GM19438 (cell line): ENCODE measurements around the gene ZNF385B.

Experiments used
- ATAC-seq: cut with Tn5 transposase; IDR thresholded peaks from one replicate; pipeline ENCODE4 v1.9.1; 2021; ENCODE audit warnings: low read depth; ENCODE audit not compliant: unreplicated experiment

ZNF385B gene

DNA sequence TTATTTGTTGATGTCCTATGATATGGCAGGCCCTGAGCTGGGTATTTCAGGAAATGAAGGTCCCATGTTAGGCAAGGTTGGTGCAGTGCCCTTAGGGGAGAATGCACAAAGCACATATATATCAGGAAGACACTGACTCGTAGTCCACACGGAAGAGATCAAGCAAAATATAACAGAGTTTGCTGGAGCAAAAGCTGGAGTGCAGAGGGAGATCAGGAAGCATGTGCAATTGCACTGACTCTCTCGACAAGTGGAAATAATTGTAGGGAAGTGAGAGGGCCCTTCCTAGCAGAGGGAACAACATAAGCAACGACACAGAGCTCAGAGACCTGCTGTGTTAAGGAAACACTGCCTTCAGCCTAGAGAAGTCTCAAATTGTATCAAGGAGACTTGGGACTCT lies 4.2 kb downstream of the ZNF385B start:
- no peak for ATAC-seq

DNA sequence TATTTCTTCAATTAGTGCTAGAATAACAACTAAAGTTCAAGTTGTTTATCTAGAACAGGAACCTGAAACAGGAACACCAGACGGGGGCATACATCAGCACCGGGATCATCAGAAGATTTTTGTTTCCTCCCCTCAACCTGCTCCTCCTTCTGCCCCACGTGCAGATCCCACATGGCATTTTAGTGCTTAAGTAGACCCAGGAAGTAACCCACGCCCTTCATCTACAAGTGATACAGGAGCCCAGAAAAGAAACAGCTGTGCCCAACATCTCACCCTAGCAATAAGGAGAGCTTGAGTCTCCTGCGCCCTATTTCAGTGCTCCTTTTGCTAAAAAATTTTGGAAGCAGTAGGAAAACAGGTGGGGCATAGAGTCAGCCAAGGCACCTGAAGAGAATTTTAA lies 5.2 kb downstream of the ZNF385B start:
- ATAC-seq, result no peak

DNA sequence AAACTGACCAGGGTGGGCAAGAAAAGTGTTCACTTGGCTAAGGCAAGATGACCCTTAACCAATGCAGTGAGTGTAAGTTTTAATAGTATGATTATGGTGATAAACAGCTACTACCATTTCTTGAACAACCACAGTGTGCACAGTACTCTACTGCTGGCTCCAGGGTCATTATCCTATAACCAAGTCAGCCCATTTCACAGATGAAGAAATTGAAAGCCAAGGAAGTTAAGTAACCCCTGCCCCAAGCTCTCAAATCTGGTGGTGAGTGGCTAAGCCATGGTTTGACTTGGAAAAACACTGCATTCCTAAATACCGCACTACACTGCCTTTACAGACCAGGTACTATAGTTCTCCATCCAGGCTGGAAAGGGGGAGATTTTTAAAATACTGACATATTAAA lies 5.7 kb downstream of the ZNF385B start:
- no peak for ATAC-seq

DNA sequence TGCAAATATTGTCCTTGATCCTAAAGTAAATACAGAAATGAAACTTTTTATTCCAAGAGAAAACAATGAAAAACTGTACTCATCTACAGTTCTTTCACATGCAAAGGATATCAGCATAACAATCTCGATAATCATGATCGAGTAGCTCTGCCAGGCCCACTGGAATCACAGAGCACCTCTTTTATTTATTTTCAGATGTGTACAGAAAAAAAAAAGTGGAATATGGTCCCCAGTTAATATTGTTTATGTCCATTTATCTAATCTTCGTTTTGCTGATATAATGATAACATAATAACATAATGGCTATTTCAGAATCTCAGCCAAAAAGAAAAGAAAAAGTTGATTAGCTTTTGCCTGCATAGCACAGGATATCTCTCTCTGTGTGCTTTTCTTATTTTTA lies 6.5 kb downstream of the ZNF385B start:
- no peak for ATAC-seq

DNA sequence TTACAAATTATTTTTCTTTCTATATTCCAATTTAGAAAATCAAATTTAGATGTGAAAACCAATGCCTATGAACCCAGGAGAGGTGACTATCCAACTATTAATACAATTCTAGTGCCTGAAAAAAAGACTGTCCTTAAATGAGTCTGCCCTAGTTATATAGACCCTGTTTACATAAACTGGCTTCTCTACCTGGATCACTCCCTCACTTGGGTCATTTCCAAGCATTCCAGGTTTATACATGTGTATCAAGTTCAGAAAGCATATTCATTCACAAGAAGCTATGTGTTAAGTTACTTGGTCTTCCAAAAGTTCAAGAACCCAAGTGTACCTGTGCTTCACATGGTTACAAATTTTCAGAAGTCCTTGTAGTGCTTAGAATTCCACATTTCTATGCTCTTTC lies 8.3 kb downstream of the ZNF385B start:
- ATAC-seq, result no peak

DNA sequence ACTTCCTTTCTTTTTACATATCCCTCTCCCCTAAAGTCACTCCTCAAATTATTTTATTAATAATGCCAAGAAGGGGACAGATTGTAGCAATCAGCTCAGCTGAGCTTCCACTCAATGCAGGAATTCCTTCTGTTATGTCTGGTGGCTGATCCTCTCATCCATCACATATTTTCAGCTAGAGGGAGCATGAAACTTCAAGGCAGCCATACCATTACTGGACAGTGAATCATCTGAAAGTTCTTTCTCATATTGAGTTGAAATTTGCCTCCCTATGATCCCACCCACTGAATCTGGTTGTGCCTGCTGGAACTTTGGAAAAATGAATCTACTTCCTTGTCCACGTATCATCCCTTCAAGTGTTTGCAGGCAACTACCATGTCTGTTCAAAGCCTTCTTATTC lies 11.2 kb downstream of the ZNF385B start:
- no peak for ATAC-seq

DNA sequence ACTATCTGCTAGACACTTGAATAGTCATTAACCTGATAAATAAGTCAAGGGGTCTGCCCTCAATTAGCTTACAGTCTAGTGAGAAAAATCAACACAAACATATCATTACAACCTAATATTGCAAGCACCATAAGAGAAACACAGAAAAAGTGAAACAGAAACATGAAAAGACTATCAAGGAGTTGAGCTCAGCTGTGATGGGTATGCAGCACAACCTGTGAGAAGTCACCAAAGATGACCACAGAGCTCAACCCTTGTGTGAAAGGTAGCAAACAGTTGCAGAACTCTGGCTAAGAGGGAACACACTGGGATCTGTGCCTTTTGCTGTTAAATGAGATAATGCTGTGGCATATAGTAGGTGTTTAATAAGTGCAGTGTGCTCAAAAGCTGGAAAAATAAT lies 11.7 kb downstream of the ZNF385B start:
- ATAC-seq, result no peak

DNA sequence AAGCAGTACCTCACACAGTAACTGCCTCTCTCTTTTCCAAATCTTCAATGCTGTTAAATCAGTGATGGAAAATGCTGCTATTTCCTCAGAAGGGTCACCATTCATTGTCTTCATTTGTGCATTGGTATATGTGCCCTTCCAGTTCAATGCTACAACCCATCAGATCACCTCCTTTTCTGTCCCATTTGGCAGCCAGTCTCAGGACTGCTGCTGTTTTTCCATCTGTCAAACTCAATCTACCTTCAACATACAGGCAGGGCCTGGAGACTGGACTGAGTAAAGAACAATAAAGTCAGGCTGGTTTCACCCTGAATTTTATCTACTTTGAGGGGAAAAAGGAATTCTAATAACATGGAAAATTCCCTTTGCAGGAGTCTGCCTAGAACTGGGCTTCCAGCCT lies 17.9 kb downstream of the ZNF385B start:
- no peak for ATAC-seq

DNA sequence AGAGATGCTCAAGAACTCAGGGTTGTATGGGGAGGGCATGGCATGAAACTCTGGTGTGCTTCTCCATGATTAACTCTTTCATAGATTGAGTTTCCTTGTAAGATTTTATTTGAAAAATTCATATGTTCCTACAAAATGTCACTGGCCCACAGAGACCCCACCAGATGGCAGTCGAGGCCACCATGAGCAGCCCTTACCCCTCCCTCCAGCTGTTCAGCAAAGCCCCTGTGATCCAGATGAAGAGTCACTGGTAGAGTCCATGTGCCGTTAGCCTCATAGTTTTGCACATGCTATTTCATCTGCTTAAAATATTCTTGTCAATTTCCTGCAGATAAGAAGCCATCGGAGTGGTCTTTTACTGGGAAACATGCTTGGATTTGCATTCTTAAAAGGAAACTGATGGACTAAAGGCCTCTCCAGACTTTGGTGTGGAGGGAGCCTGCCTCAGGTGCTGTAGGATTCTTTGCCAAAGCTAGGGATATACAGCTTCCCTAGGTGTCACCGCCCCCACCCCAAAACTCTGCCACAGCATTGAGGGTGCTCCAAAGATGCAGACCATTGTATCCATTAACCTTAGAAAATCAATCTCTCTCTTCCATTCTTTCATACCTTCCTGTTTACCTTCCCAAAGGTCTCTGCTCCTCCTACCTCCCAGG lies 18.8 kb downstream of the ZNF385B start:
- ATAC-seq, result no peak

DNA sequence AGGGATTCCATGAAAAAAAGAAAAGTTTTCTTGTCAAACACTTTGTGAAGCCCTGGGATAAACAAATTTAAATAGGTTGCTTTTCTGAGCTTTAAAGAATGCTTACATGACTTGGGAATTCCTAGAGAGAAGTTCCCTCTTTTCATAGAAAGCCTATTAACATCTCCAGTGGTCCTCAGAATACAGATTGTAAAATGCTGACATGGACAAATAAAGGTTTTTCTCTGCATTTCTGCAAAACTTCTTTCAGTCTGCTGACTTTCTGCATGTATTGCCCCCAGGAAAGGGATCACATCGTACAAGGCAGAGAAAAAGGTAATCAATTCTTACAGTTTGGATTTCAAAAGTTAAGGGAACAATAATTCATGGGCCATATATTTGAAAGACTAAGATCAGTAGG lies 20.6 kb downstream of the ZNF385B start:
- no peak for ATAC-seq

DNA sequence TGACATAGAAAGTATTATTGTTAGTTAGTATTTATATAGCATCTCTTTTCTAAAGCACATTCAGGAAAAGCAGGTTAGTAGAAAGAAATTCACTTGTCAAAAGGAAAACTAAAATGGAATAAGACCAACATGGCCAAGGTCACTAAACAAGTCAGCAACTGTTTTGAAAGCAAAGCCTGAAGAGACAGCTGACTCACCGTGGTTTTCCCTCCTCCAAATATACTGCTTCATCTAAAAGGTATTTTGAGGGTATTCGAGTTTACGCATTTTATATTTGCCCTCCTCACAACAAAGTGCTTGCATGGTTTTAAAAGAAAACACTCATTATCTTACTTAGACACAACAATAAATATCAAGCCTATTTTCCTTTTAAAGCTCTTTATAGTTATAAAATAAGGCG lies 24.0 kb downstream of the ZNF385B start:
- no peak for ATAC-seq

DNA sequence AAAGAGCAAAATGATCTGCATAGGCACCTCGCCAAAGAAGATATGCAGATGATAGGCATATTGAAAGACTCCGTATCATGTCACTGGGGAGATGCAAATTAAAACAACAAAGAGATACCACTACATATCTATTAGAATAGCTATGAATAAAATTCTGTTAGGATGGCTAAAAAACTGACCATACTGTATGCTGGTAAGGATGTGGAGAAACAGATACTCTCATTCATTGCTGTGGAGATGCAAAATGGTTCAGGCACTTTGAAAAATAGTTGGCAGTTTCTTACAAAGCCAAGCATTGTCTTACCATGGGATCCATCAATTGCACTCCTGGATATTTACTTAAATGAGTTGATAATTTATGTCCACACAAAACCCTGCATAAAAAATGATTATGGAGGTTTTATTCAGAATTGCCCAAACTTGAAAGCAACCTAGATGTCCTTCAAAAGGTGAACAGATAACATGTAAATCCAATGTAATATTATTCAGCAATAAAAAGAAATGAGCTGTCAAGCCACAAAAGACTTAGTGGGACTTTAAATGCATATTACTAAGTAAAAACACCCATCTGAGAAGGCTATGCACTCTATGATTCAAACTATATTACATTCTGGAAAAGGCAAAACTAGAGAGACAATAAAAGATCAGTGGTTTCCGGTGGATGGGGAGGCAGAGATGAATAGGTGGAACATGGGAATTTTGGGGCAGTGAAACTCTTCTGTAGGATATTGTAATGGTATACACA lies 31.2 kb downstream of the ZNF385B start:
- ATAC-seq, result no peak

DNA sequence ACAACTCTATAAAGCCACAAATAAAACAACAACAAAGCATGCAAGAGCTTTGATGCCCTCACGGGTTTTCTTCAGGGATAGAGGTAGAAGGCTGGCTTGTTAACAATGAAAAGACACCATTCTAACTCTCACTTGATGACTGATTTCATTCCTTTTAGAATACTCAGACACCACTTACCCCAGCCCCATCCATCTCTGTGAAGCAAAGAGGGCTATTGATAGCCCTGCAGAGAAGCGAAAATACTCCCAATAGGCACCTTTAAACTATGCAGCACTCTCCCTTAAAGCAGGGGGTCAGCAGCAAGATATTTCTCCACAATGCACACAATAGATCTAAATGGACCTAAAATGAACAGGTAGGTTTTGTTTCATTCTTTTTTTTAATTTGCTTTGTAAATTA lies 35.1 kb downstream of the ZNF385B start:
- no peak for ATAC-seq

DNA sequence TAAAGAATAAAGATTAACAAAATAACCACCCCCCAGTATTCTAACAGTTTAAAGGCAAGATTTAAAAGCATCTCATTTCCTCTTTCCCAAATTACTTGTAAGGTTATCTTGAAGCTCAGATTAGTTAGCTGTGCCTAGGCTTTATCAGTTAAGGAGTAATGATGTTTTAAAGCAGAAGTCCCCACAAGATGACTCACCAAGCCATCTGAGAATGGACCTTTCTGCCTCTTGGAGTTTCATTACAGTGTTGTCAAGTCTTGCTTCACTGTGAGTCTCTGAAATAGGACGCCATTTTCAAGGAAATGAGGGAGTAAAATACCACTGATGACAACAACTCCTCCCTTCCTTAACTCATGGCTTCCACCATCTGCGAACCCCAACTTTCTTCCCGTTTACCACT lies 35.9 kb downstream of the ZNF385B start:
- ATAC-seq, result no peak

DNA sequence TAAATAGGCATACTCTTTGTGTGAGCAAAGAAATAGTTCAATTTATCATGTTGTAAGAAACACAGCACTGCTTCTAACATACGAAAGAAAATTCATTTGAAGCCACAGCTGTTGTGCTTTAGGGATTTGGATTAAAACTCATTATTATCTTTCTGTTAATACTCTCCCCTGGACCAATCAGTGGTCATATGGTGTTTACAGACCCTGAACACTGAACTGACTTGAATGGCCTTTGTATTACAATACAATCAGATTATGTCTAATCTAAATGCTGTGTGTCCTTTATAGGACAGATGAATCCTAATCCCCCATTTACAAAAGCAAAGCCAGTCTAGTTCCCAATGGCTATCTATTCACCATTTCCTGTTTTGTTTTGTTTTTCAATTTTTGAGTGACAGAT lies 36.5 kb downstream of the ZNF385B start:
- ATAC-seq, result no peak

DNA sequence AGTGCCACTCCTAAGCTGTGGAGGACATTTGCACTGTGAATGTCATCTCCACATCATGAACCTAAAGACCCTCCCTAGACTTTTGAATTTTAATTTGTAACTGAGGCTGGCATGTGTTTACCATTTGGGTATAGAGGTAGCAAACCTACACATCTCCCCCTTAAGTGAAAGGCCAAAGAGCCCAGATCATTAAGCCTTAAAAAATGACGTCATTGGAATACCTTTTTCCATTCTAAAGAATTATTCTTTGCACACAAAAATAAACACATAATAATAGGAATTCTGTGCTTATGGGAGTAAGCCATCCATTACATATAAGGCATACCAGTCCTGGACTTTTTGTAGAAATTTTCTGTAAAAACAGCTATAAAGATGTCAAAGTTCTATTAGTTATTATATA lies 38.9 kb downstream of the ZNF385B start:
- no peak for ATAC-seq

DNA sequence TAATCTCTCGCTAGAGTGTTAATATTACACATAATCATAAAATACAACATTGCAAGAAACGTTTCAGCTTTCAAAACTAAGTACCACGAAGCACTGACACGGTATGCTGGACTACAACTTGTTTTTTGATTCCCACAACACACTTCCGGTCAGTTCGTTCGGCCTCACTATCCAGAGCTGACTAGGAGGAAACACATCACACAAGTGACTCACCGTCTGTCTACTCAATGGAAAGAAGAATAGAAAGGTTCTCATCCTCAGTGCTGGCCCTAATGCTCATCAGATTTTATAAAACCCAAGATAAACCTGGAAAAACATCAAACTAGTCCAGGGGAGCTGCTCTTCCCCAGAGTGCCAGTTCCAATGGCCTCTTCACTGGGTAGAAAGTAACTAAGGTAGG lies 42.9 kb downstream of the ZNF385B start:
- no peak for ATAC-seq

DNA sequence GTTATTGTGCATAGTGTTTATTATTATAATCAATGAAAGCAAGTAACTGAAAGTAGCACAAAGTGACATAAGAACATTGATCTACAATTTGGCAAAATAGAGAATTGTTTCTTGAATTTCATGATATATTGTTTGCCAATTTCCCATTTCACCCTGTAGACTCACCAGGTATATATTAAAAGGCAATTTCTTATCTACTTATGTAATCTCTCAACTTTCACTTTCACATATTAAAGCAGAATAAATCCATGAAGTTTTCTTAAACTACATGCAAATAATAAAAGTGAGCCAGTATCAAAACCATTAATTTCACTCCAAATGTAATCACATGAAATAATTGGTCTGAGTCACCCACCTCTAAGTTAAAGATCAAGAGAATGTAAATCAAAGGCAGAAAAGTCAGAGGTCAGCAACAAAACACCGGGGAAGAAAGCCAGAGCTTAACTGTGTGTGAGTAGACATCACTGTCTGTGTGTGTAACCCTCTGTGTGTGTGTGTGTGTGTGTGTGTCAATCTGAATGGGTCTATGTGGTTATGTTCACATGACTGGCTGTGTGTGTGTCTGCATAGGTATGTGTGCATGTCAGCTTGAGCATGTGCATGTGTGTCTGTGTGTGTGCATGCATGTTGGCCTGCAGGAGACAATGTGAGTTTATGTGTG lies 44.1 kb downstream of the ZNF385B start:
- ATAC-seq, result no peak

DNA sequence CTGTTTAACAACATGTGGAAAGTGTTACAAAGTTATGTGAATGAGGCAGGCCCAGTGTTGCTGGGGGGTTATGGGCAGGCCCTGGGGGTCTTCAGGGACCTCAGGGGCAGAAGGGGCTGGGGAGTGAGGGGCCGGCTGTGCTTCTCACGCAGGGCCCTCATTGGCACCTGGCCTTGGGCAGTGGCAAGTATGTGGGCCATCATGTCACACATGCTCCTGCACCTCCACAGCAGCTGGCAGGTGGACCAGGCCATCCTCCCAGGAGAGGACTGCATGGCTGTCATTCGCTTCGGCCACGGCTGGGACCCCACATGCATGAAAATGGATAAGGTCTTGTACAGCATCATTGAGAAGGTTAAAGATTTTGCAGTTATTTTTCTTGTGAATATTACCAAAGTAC lies 47.4 kb downstream of the ZNF385B start:
- no peak for ATAC-seq

DNA sequence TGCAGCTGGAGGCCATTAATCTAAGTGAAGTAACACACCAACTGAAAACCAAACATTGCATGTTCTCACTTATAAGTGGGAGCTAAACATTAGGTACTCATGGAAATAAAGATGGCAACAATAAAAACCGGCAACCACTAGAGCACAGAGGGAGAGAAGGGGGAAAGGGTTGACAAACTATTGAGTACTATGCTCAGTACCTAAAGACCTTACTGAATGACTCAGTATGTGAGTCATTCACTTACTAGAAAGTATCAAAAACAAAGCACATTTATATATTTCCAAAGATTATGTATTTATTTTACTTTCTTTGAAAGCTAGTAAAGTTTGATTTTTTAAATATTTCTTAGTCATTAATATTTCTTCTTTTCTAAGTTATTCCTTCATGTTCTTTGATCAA lies 48.9 kb downstream of the ZNF385B start:
- no peak for ATAC-seq

DNA sequence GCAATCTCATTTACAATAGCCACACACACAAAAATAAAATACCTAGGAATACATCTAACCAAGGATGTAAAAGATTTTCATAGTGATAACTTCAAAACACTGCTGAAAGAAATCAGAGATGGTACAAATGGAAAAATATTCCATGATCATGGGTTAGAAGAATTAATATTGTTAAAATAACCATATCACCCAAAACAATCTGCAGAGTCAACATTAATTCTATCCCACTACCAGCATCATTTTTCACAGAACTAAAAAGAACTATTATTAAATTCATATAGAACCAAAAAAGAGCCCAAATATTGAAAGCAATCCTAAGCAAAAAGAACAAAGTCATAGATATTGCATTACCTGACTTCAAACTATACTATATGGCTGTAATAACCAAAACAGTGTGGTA lies 50.4 kb downstream of the ZNF385B start:
- ATAC-seq, result no peak

DNA sequence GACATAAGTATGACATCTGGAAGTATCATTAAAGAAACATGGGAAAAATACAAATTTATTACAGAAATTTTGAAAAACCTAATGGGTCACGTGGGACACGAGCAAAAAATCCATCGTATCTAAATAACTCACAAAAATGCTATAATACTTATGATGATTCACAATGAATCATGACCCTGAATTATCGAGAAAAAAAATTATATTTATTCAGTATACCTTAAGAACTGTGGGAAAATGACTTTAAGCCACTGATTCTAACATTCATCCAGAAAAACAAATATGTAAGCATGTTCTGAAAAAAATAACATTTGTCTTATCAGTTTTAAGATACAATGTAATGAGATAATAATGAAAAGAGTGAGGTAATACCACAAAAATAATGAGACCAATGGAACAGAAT lies 51.8 kb downstream of the ZNF385B start:
- no peak for ATAC-seq
